ENCODE measurements around the gene DOP1A.
"Not testable (repeated sequence)": the region's sequence is repeated elsewhere in the genome, so short reads cannot be mapped to it uniquely, and the experiment has no call there.

The DOP1A gene

GRCh38 chr6:83185096-83185495, 117.6 kb downstream of the DOP1A start:
- Histone ChIP-seq H3K36me3 (ENCODE audit: insufficient read depth, low read length) (peaks cover 67% of the 10 kb centered on the region), H3K4me1 (ENCODE audit: insufficient read depth, low read length, severe bottlenecking) (no peaks in the 10 kb centered on the region)

GRCh38 chr6:83188501-83188900, 121.0 kb downstream of the DOP1A start:
- H2AFZ ChIP-seq (ENCODE audit: low read length): no peak overlapping the region
- H3K36me3 ChIP-seq (ENCODE audit: insufficient read depth, low read length): peaks cover 46% of the 10 kb centered on the region
- H3K4me2 ChIP-seq (ENCODE audit: low read length): no peak overlapping the region
- H3K4me1 ChIP-seq (ENCODE audit: insufficient read depth, low read length, severe bottlenecking): peaks cover 14% of the 10 kb centered on the region
- H3K9me3 ChIP-seq (ENCODE audit: low read length): no peaks in the 10 kb centered on the region
- H4K20me1 ChIP-seq (ENCODE audit: insufficient read depth, low read length): no peaks in the 10 kb centered on the region
- H3K79me2 ChIP-seq (ENCODE audit: insufficient read depth, low read length): peaks cover 6% of the 10 kb centered on the region
- no peak for TF ChIP-seq CTCF (IDR thresholded peaks at IDR 0.05; ENCODE audit: low read length)
- TF ChIP-seq EZH2 (IDR thresholded peaks at IDR 0.05; ENCODE audit: borderline replicate concordance, low read length): no peak
- H3K27me3 ChIP-seq (ENCODE audit: insufficient read depth, low read length): no peaks in the 10 kb centered on the region
- no peak overlapping the region for H3K4me3 ChIP-seq (ENCODE audit: low read depth, low read length, poor library complexity, severe bottlenecking)
- no peaks in the 10 kb centered on the region for H3F3A ChIP-seq (ENCODE audit: insufficient read depth, low read length)
- H3K9ac ChIP-seq (ENCODE audit: low read length): no peak overlapping the region
- no peak overlapping the region for H3K27ac ChIP-seq (ENCODE audit: low read depth, low read length, poor library complexity, severe bottlenecking)
- H3K9me2 ChIP-seq (ENCODE audit: low read depth, low read length): no peaks in the 10 kb centered on the region

More at GRCh38 chr6:83185096-83185495, 117.6 kb downstream of the DOP1A start:
- no peaks in the 10 kb centered on the region for H4K20me1 ChIP-seq (ENCODE audit: insufficient read depth, low read length)
- H3K9me3 ChIP-seq (ENCODE audit: low read length): no peaks in the 10 kb centered on the region
- no peak overlapping the region for H3K9ac ChIP-seq (ENCODE audit: low read length)
- no peak overlapping the region for H2AFZ ChIP-seq (ENCODE audit: low read length)
- H3F3A ChIP-seq (ENCODE audit: insufficient read depth, low read length): no peaks in the 10 kb centered on the region
- H3K79me2 ChIP-seq (ENCODE audit: insufficient read depth, low read length): no peaks in the 10 kb centered on the region; the same call in 1 of the 2 replicates
- no peaks in the 10 kb centered on the region for H3K9me2 ChIP-seq (ENCODE audit: low read depth, low read length)
- no peaks in the 10 kb centered on the region for H3K27me3 ChIP-seq (ENCODE audit: insufficient read depth, low read length)
- no peak overlapping the region for H3K27ac ChIP-seq (ENCODE audit: low read depth, low read length, poor library complexity, severe bottlenecking)
- no peak overlapping the region for H3K4me3 ChIP-seq (ENCODE audit: low read depth, low read length, poor library complexity, severe bottlenecking)
- no peak overlapping the region for H3K4me2 ChIP-seq (ENCODE audit: low read length)
- TF ChIP-seq CTCF (IDR thresholded peaks at IDR 0.05; ENCODE audit: low read length) (no peak), EZH2 (IDR thresholded peaks at IDR 0.05; ENCODE audit: borderline replicate concordance, low read length) (no peak)

GRCh38 chr6:83190626-83191025, 123.2 kb downstream of the DOP1A start:
- Histone ChIP-seq H3K4me3 (ENCODE audit: low read depth, low read length, poor library complexity, severe bottlenecking) (no peak overlapping the region), H3K9me3 (ENCODE audit: low read length) (no peaks in the 10 kb centered on the region)
- TF ChIP-seq EZH2 (IDR thresholded peaks at IDR 0.05; ENCODE audit: borderline replicate concordance, low read length): no peak
- TF ChIP-seq CTCF (IDR thresholded peaks at IDR 0.05; ENCODE audit: low read length): no peak

GRCh38 chr6:83191974-83192373, 124.5 kb downstream of the DOP1A start:
- H3K9me3 ChIP-seq (ENCODE audit: low read length); H3K79me2 ChIP-seq (ENCODE audit: insufficient read depth, low read length); H2AFZ ChIP-seq (ENCODE audit: low read length); H3K27me3 ChIP-seq (ENCODE audit: insufficient read depth, low read length); H3K9me2 ChIP-seq (ENCODE audit: low read depth, low read length); H3F3A ChIP-seq (ENCODE audit: insufficient read depth, low read length); H4K20me1 ChIP-seq (ENCODE audit: insufficient read depth, low read length); H3K27ac ChIP-seq (ENCODE audit: low read depth, low read length, poor library complexity, severe bottlenecking): not testable (repeated sequence)
- H3K4me3 ChIP-seq (ENCODE audit: low read depth, low read length, poor library complexity, severe bottlenecking): peak overlapping the region; percentile 94
- peak overlapping the region; percentile 84 for H3K9ac ChIP-seq (ENCODE audit: low read length)
- peak overlapping the region; percentile 92 for H3K4me2 ChIP-seq (ENCODE audit: low read length)
- H3K36me3 ChIP-seq (ENCODE audit: insufficient read depth, low read length): peaks cover 21% of the 10 kb centered on the region; the same call in 1 of the 2 replicates
- peaks cover 29% of the 10 kb centered on the region for H3K4me1 ChIP-seq (ENCODE audit: insufficient read depth, low read length, severe bottlenecking)

More at GRCh38 chr6:83190626-83191025, 123.2 kb downstream of the DOP1A start:
- no peak overlapping the region for H3K27ac ChIP-seq (ENCODE audit: low read depth, low read length, poor library complexity, severe bottlenecking)
- H3F3A ChIP-seq (ENCODE audit: insufficient read depth, low read length): no peaks in the 10 kb centered on the region; the same call in 1 of the 2 replicates
- no peak overlapping the region for H3K4me2 ChIP-seq (ENCODE audit: low read length)
- H3K79me2 ChIP-seq (ENCODE audit: insufficient read depth, low read length): peaks cover 6% of the 10 kb centered on the region
- H3K4me1 ChIP-seq (ENCODE audit: insufficient read depth, low read length, severe bottlenecking): peaks cover 29% of the 10 kb centered on the region
- peaks cover 29% of the 10 kb centered on the region; the same call in 1 of the 2 replicates for H3K36me3 ChIP-seq (ENCODE audit: insufficient read depth, low read length)
- no peaks in the 10 kb centered on the region for H3K9me2 ChIP-seq (ENCODE audit: low read depth, low read length)
- H3K9ac ChIP-seq (ENCODE audit: low read length): no peak overlapping the region
- H4K20me1 ChIP-seq (ENCODE audit: insufficient read depth, low read length): no peaks in the 10 kb centered on the region
- H3K27me3 ChIP-seq (ENCODE audit: insufficient read depth, low read length): no peaks in the 10 kb centered on the region
- H2AFZ ChIP-seq (ENCODE audit: low read length): no peak overlapping the region
